Measurements from ENCODE around the gene ICAM1. TPM values are rescaled to one million over a fixed set of nuclear protein-coding genes. Genes with fewer than 3 reads are reported as not detected.

Gene ICAM1
- total RNA-seq, 1 experiment from 2014 or later = 17.2 TPM

Other genes starting within 250 kb of the ICAM1 start
- 14.5 and 17.4 TPM in 2 replicates for gene SHFL, start 184.8 kb upstream of the ICAM1 start, total RNA-seq (2014; rRNA removed; shearing (Covaris generic))
- gene ANGPTL6, start 168.4 kb upstream of the ICAM1 start, total RNA-seq (2014; rRNA removed; shearing (Covaris generic)) = 0.11 TPM in 1 of 2 replicates, not detected in the other
- gene PPAN, start 164.8 kb upstream of the ICAM1 start, total RNA-seq (2014; rRNA removed; shearing (Covaris generic)) = 28.0 and 31.4 TPM in 2 replicates
- gene P2RY11, start 159.4 kb upstream of the ICAM1 start, total RNA-seq (2014; rRNA removed; shearing (Covaris generic)) = 1.9 and 2.2 TPM in 2 replicates
- gene EIF3G, start 151.2 kb upstream of the ICAM1 start, total RNA-seq (2014; rRNA removed; shearing (Covaris generic)) = 295 and 346 TPM in 2 replicates
- gene DNMT1, start 76.2 kb upstream of the ICAM1 start, total RNA-seq (2014; rRNA removed; shearing (Covaris generic)) = 120 and 170 TPM in 2 replicates
- 4.9 and 7.0 TPM in 2 replicates for gene S1PR2, start 39.8 kb upstream of the ICAM1 start, total RNA-seq (2014; rRNA removed; shearing (Covaris generic))
- 86.3 and 87.4 TPM in 2 replicates for gene MRPL4, start 18.9 kb upstream of the ICAM1 start, total RNA-seq (2014; rRNA removed; shearing (Covaris generic))
- not detected in 2 replicates for gene ICAM4, start 15.8 kb downstream of the ICAM1 start, total RNA-seq (2014; rRNA removed; shearing (Covaris generic))
- 0.38 and 0.79 TPM in 2 replicates for gene ICAM5, start 18.8 kb downstream of the ICAM1 start, total RNA-seq (2014; rRNA removed; shearing (Covaris generic))
- 1.2 TPM in 1 of 2 replicates, not detected in the other for gene ZGLP1, start 38.7 kb downstream of the ICAM1 start, total RNA-seq (2014; rRNA removed; shearing (Covaris generic))
- gene FDX2, start 44.9 kb downstream of the ICAM1 start, total RNA-seq (2014; rRNA removed; shearing (Covaris generic)) = 25.5 and 84.1 TPM in 2 replicates
- gene RAVER1, start 62.4 kb downstream of the ICAM1 start, total RNA-seq (2014; rRNA removed; shearing (Covaris generic)) = 27.3 and 36.4 TPM in 2 replicates
- gene ICAM3, start 68.5 kb downstream of the ICAM1 start, total RNA-seq (2014; rRNA removed; shearing (Covaris generic)) = 6.0 and 8.1 TPM in 2 replicates
- gene TYK2, start 109.5 kb downstream of the ICAM1 start, total RNA-seq (2014; rRNA removed; shearing (Covaris generic)) = 62.3 and 72.4 TPM in 2 replicates
- 284 and 367 TPM in 2 replicates for gene CDC37, start 132.4 kb downstream of the ICAM1 start, total RNA-seq (2014; rRNA removed; shearing (Covaris generic))
- 6.9 and 11.5 TPM in 2 replicates for gene PDE4A, start 149.4 kb downstream of the ICAM1 start, total RNA-seq (2014; rRNA removed; shearing (Covaris generic))
- 49.8 and 74.1 TPM in 2 replicates for gene KEAP1, start 232.2 kb downstream of the ICAM1 start, total RNA-seq (2014; rRNA removed; shearing (Covaris generic))
- gene S1PR5, start 246.3 kb downstream of the ICAM1 start, total RNA-seq (2014; rRNA removed; shearing (Covaris generic)) = 0.05 TPM in 1 of 2 replicates, not detected in the other

All from SJSA1 (cell line).